Pancreas (tissue), 10 donors: ENCODE data around the gene MAPKAPK2. TPM values are rescaled to one million over a fixed set of nuclear protein-coding genes. Genes with fewer than 3 reads are reported as not detected.

Experiments used
- ATAC-seq, 4 donors: fragments of 200-7000 bp; cut with Tn5 transposase; one replicate each; pipeline versions ENCODE4 v1.8.0 to v1.9.1; 2020; ENCODE audit warnings: mild to moderate bottlenecking in 4 of 4, moderate library complexity in 4 of 4
- DNase-seq, 6 donors: peaks; one replicate each; pipeline ENCODE4 v3.0.0-alpha.2; 2020
- FAIRE-seq: peaks from 2 replicates; lab custom pipeline; 2012; peaks lifted over from hg19 to GRCh38; lab: Jason Lieb, UNC
- H3K27ac ChIP-seq, 4 donors: fragments of 200-600 bp; sonication (generic); 1 replicate in 3 of 4; 2 replicates in 1 of 4; pipeline versions ENCODE4 v1.5.0 to v1.8.0; 2020
- H3K27me3 ChIP-seq, 4 donors: fragments of 200-600 bp; one replicate each; pipeline ENCODE4 v1.8.0; 2021
- H3K36me3 ChIP-seq, 3 donors: fragments of 200-600 bp; sonication (generic) in 1 of 3; one replicate each; pipeline versions ENCODE4 v1.5.0 to v1.8.0; 2020 to 2021
- H3K4me1 ChIP-seq, 3 donors: fragments of 200-600 bp; one replicate each; pipeline ENCODE4 v1.8.0; 2021
- H3K4me3 ChIP-seq, 4 donors: fragments of 200-600 bp; sonication (generic) in 2 of 4; one replicate each; pipeline versions ENCODE4 v1.5.0 to v1.8.0; 2020 to 2021
- H3K9me3 ChIP-seq, 4 donors: fragments of 200-600 bp; one replicate each; pipeline ENCODE4 v1.8.0; 2021
- WGBS, 2 donors: extraction: QIAGEN DNeasy Blood & Tissue Kit; methylation state at CpG; one replicate each; pipeline ENCODE4 v1.1.7; 2013; 5-methylcytosine and 5-hydroxymethylcytosine counted together
- intact Hi-C, 3 donors: fragments of 100-400 bp; cut with DNase I; formaldehyde crosslinking; loops; one replicate each; pipeline versions ENCODE4 v1.11.1 to v1.14.2; 2022
- polyA plus RNA-seq, 2 donors: library from polyadenylated mRNA; stranded (reverse); fragments of 200-250 nt; gene quantifications; one replicate each; pipeline ENCODE4 v1.2.3, GENCODE V29; 2013
- total RNA-seq, 6 donors: library from RNA; stranded (reverse); fragmentation: NEBNext Ultra II Directional in 4 of 6; extraction: Animal tissue kit (Norgen Biotek cat#: 25700) in 4 of 6; gene quantifications; one replicate each; pipeline versions ENCODE4 v1.2.1 to v1.2.4, GENCODE V29; 2021 to 2023
- TF ChIP-seq, protein P1 (sequence below), 4 donors: fragments of 200-600 bp; sonication (generic) in 3 of 4; IDR thresholded peaks; one replicate each; pipeline versions ENCODE4 v1.5.0 to v1.8.0; 2021; ENCODE audit warnings: antibody characterized with exemption in 4 of 4
- donor health status: healthy with polysubstance abuse.
- donor health status: DM: no; HTN: no; CAD: no; lungs with moderate emphysema.
- donor health status: DM: no; HTN: no; CAD: no.
- donor health status: control.
- donor health status: control.
- donor health status: Bipolar disorder and iron deficiency.
- donor health status: DM: yes; HTN: yes; CAD: no.
- donor health status: DM: no; HTN: no; CAD: no.
- donor health status: DM: no; HTN: no; CAD: no.
- donor health status: DM: yes; HTN: yes; CAD: no.

Gene MAPKAPK2
- total and polyA plus RNA-seq, 8 donors = 28.3 to 55.7 (median 35.1) TPM

DNA sequence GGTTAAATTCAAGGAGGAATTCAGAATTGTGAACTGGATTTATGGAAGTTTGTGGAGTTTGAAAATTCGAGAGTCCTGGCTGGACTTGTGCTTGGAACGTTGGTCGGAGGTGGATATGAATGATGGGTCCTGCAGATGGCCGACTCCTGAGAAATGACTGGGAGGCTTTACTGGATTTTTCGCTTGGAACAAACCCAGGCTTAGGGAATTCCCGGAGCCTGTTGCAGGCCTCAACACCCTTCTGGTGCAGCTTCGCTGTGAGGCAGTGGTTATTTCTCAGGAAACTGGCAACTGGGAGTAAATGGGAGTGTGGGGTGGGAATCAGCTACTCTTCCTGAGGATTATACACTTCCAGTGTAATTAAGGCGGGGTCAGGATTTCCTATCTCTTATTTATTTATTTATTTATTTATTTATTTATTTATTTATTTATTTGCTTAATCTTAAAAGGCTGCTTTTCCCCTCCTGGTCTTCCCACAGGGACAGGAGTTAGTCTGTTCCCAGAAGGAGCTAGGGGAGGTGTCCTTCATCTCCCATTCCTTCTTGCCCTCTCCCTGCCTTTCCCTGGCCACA lies 21.1 kb downstream of the MAPKAPK2 start:
- Histone ChIP-seq H3K36me3 (no peaks in the 10 kb centered on the region), H3K27ac (peak overlapping the region in 1 of 4 donors; percentile 29), H3K27me3 (no peaks in the 10 kb centered on the region), H3K4me1 (peaks cover 33 to 55% (median 35%) of the 10 kb centered on the region in 3 donors), H3K4me3 (no peak overlapping the region), H3K9me3 (no peaks in the 10 kb centered on the region)
- intact Hi-C loops = no loop called here
- TF ChIP-seq, protein P1, sequence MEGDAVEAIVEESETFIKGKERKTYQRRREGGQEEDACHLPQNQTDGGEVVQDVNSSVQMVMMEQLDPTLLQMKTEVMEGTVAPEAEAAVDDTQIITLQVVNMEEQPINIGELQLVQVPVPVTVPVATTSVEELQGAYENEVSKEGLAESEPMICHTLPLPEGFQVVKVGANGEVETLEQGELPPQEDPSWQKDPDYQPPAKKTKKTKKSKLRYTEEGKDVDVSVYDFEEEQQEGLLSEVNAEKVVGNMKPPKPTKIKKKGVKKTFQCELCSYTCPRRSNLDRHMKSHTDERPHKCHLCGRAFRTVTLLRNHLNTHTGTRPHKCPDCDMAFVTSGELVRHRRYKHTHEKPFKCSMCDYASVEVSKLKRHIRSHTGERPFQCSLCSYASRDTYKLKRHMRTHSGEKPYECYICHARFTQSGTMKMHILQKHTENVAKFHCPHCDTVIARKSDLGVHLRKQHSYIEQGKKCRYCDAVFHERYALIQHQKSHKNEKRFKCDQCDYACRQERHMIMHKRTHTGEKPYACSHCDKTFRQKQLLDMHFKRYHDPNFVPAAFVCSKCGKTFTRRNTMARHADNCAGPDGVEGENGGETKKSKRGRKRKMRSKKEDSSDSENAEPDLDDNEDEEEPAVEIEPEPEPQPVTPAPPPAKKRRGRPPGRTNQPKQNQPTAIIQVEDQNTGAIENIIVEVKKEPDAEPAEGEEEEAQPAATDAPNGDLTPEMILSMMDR (IDR thresholded peaks at IDR 0.05) = no peak
- peak in 1 of 4 donors; percentile 9 for ATAC-seq
- FAIRE-seq = no peak
- DNase-seq = no peak
- WGBS, 2 donors = 68 to 72% methylated on average over 8 of the region's 8 CpGs

DNA sequence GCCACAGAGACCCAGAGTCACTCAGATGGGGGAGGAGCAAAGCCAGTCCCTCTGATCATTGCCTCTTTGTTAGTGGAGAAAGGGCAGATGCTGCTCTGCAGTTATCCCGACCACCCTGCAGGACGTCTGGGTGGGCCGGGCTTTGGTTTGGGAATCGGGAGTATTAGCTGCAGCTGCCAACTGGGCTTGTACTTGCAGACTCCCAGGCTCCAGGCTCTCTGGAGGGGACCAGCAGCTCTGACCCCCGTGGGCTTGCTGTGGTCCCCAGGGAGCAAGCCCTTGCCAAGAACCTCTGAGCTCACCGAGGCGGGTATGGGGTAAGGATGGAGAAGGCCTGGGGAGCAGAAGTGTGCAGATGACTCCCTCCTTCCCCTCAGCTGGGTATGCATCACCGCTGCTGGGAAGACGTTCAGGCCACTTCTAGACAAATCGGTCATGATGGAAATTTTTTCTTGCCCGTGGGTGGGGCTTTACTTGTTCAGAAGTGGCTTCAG lies 21.6 kb downstream of the MAPKAPK2 start:
- H3K27me3 ChIP-seq = no peaks in the 10 kb centered on the region
- WGBS, 2 donors = 67 to 76% methylated on average over 11 of the region's 11 CpGs
- H3K9me3 ChIP-seq = no peaks in the 10 kb centered on the region
- DNase-seq (peak in 1 of 6 donors; percentile 32), ATAC-seq (peak in 3 of 4 donors; percentile 14 to 25 (median 21)), FAIRE-seq (no peak)
- no peaks in the 10 kb centered on the region for H3K36me3 ChIP-seq
- peaks cover 28 to 57% (median 32%) of the 10 kb centered on the region in 3 donors for H3K4me1 ChIP-seq
- H3K4me3 ChIP-seq = no peak overlapping the region
- intact Hi-C loops = no loop called here
- peak overlapping the region in 2 of 4 donors; percentile 53 to 61 for H3K27ac ChIP-seq
- TF ChIP-seq, protein P1 (IDR thresholded peaks at IDR 0.05) = no peak

DNA sequence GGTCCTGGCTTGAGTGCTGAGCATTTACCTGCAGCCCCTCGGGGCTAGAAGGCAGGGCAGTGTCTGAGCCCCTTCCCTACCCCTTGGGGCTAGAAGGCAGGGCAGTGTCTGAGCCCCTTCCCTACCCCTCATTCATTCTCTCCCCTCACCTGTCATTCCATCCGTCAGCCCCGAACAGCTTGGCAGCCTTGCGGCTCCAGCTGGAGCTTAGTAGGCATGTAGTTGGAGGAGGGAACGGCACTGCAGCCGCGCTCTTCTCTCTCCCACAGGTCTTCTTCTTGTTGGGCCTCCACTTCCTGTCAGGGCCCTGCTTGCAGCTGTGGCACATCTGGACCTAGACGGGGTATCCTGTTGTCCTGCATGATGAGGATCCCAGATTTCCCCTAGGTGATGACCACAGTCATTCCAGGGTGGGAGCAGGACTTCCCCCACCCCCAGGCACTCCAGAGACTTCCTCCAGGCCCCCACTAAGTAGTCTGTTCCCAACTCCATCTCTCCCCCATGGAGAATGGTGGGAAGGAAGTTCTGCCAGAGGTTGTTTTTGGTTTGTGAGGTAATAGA lies 22.2 kb downstream of the MAPKAPK2 start:
- FAIRE-seq = no peak
- 79 to 89% methylated on average over 8 of the region's 8 CpGs for WGBS, 2 donors
- peak in 1 of 6 donors; percentile 25 for DNase-seq
- TF ChIP-seq, protein P1 (IDR thresholded peaks at IDR 0.05) = no peak
- Histone ChIP-seq H3K27me3 (no peaks in the 10 kb centered on the region), H3K9me3 (no peaks in the 10 kb centered on the region), H3K4me3 (no peak overlapping the region), H3K36me3 (no peaks in the 10 kb centered on the region), H3K27ac (peak overlapping the region in 2 of 4 donors; percentile 53 to 61), H3K4me1 (peaks cover 28 to 57% (median 32%) of the 10 kb centered on the region in 3 donors)
- intact Hi-C loops = no loop called here
- no peak for ATAC-seq

DNA sequence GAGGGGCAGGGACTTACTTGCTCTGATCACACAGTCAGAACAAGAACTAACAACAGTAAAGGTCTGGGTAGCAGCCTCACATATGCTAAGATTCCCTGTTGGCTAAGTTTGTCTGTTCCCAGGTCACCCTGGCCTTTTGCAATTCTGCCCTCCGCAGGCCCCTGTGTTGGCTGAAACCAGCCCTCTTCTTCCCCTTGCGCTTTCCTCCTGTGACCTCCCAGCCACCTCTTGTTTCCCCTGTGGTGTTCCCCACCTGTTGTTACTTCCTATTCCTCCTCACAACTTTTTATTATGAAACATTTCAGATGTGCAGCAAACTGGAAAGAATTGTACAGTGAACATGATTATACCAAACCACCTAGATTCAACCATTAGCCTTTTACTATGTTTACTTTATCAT lies 23.4 kb downstream of the MAPKAPK2 start:
- H3K4me1 ChIP-seq = peaks cover 28 to 59% (median 32%) of the 10 kb centered on the region in 3 donors
- H3K27ac ChIP-seq = peak overlapping the region in 2 of 4 donors; percentile 39 to 61
- 75 to 85% methylated on average over 2 of the region's 2 CpGs for WGBS, 2 donors
- ATAC-seq (peak in 2 of 4 donors; percentile 3 to 14), FAIRE-seq (no peak), DNase-seq (peak in 1 of 6 donors; percentile 43)
- no peaks in the 10 kb centered on the region for H3K27me3 ChIP-seq
- no peaks in the 10 kb centered on the region for H3K9me3 ChIP-seq
- TF ChIP-seq, protein P1 (IDR thresholded peaks at IDR 0.05) = no peak
- no peak overlapping the region for H3K4me3 ChIP-seq
- intact Hi-C loops = no loop called here
- no peaks in the 10 kb centered on the region for H3K36me3 ChIP-seq

DNA sequence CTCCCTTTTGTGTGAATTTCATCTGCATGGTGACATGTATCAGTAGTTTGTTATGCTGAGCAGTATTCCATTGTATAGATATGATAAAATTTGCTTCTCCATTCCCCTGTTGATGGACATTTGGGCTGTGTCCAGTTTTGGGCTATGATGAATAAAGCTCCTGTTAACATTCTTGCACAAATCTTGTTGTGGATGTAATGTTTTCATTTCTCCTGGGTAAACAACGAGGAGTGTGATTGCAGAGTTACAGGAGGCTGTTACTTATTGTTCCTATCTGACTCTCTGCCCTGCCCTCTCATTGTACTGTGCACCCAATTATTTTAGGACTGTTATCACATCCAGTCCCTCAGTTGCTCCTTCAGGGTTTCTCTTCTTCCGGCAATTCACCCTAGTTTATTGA lies 24.2 kb downstream of the MAPKAPK2 start:
- Histone ChIP-seq H3K27me3 (no peaks in the 10 kb centered on the region), H3K9me3 (no peaks in the 10 kb centered on the region), H3K27ac (peak overlapping the region in 2 of 4 donors; percentile 61 to 63), H3K4me1 (peaks cover 28 to 61% (median 31%) of the 10 kb centered on the region in 3 donors), H3K4me3 (no peak overlapping the region), H3K36me3 (no peaks in the 10 kb centered on the region)
- 30 to 33% methylated on average over 2 of the region's 2 CpGs for WGBS, 2 donors
- DNase-seq (no peak), FAIRE-seq (no peak), ATAC-seq (peak in 3 of 4 donors; percentile 10 to 29 (median 22))
- intact Hi-C loops = no loop called here
- TF ChIP-seq, protein P1 (IDR thresholded peaks at IDR 0.05) = no peak
